Stimulated activated CD8-positive, alpha-beta memory T cell treated with anti-CD3 and anti-CD28 coated beads, Interleukin-2, amount 100 ng/mL, for 1 hour (primary cell): Measurements from ENCODE around the gene ANO2.

Source experiments
- DNase-seq, 2 donors: peaks; one replicate each; pipeline ENCODE4 v3.0.0-alpha.2; 2020; ENCODE audit warnings: low read depth in 2 of 2

ANO2 gene

GRCh38 chr12:5623411-5623810 is 321.6 kb downstream of the ANO2 start:
- no peak for DNase-seq

- DNase-seq = no peak
Observed at GRCh38 chr12:5622280-5622679, 322.8 kb downstream of the ANO2 start.

GRCh38 chr12:5621329-5621728 is 323.7 kb downstream of the ANO2 start:
- DNase-seq = no peak

- no peak for DNase-seq
Observed at GRCh38 chr12:5620896-5621295, 324.2 kb downstream of the ANO2 start.

GRCh38 chr12:5619628-5620027 is 325.4 kb downstream of the ANO2 start:
- DNase-seq = no peak

GRCh38 chr12:5616854-5617253 is 328.2 kb downstream of the ANO2 start:
- DNase-seq = no peak

- no peak for DNase-seq
Observed at GRCh38 chr12:5615760-5616159, 329.3 kb downstream of the ANO2 start.

- no peak for DNase-seq
Observed at GRCh38 chr12:5614256-5614655, 330.8 kb downstream of the ANO2 start.

- no peak for DNase-seq
Observed at GRCh38 chr12:5612556-5613410, 332.3 kb downstream of the ANO2 start.

- no peak for DNase-seq
Observed at GRCh38 chr12:5611162-5611561, 333.9 kb downstream of the ANO2 start.

GRCh38 chr12:5599378-5599777 is 345.7 kb downstream of the ANO2 start:
- DNase-seq = no peak

GRCh38 chr12:5593998-5594397 is 351.1 kb downstream of the ANO2 start:
- DNase-seq = no peak

GRCh38 chr12:5593086-5593485 is 352.0 kb downstream of the ANO2 start:
- no peak for DNase-seq

GRCh38 chr12:5592310-5592709 is 352.7 kb downstream of the ANO2 start:
- DNase-seq = no peak

- no peak for DNase-seq
Observed at GRCh38 chr12:5590316-5590715, 354.7 kb downstream of the ANO2 start.

GRCh38 chr12:5589054-5589453 is 356.0 kb downstream of the ANO2 start:
- DNase-seq = no peak

GRCh38 chr12:5588591-5588990 is 356.5 kb downstream of the ANO2 start:
- no peak for DNase-seq

- DNase-seq = no peak
Observed at GRCh38 chr12:5588176-5588575, 356.9 kb downstream of the ANO2 start.

- no peak for DNase-seq
Observed at GRCh38 chr12:5587711-5588121, 357.3 kb downstream of the ANO2 start.

GRCh38 chr12:5586201-5586600 is 358.9 kb downstream of the ANO2 start:
- no peak for DNase-seq

- no peak for DNase-seq
Observed at GRCh38 chr12:5585178-5585577, 359.9 kb downstream of the ANO2 start.

- DNase-seq = no peak
Observed at GRCh38 chr12:5584412-5585175, 360.5 kb downstream of the ANO2 start.

- DNase-seq = no peak
Observed at GRCh38 chr12:5582541-5582940, 362.5 kb downstream of the ANO2 start.
